Caco-2 (cell line): ENCODE data around the gene SKAP2. TPM values are rescaled to one million over a fixed set of nuclear protein-coding genes. Genes with fewer than 3 reads are reported as not detected.

Source experiments
- BruUV-seq: library from RNA; stranded (reverse); fragments of 400-500 nt; replicated peaks from 2 replicates; lab custom pipeline; 2021; lab: Mats Ljungman, UMichigan
- CTCF ChIA-PET: fragments of 300-600 bp; sonication (Branson Sonifier 250); formaldehyde crosslinking; loops from one replicate; lab custom pipeline; 2022; ENCODE audit warnings: antibody characterized with exemption; lab: Charles Lee
- POLR2A ChIA-PET: fragments of 300-600 bp; sonication (Branson Sonifier 250); formaldehyde crosslinking; loops from one replicate; lab custom pipeline; 2022; ENCODE audit warnings: antibody characterized with exemption; lab: Charles Lee
- DNase-seq, 2 experiments: peaks; one replicate each; pipeline versions ENCODE4 v3.0.0 to v3.0.0-alpha.2; 2020 to 2022
- H3K27me3 ChIP-seq: replicated peaks from 2 replicates; pipeline ENCODE4 v1.6.0; 2011; ENCODE audit warnings: low read length; ENCODE audit not compliant: control insufficient read depth, insufficient read depth
- H3K36me3 ChIP-seq: 2 replicates; pipeline ENCODE4 v1.5.1; 2011; ENCODE audit warnings: low read length; ENCODE audit not compliant: control insufficient read depth, insufficient read depth
- H3K4me1 ChIP-seq: fragments of 250-450 bp; sonication (Bioruptor Pico); 2 replicates; pipeline ENCODE4 v1.5.1; 2020; ENCODE audit warnings: mild to moderate bottlenecking
- H3K4me3 ChIP-seq: 2 replicates; pipeline ENCODE4 v1.5.1; 2011; ENCODE audit warnings: low read depth, mild to moderate bottlenecking, control low read depth, low read length
- H3K9me3 ChIP-seq: fragments of 250-450 bp; sonication (Bioruptor Pico); 2 replicates; pipeline ENCODE4 v1.5.1; 2020; ENCODE audit warnings: mild to moderate bottlenecking, moderate library complexity
- H3K27ac Mint-ChIP-seq: one replicate; pipeline ENCODE4 v1.8.0; 2022; ENCODE audit warnings: mixed read lengths; ENCODE audit not compliant: unreplicated experiment
- H3K27me3 Mint-ChIP-seq: one replicate; pipeline ENCODE4 v1.8.0; 2022; ENCODE audit warnings: mixed read lengths; ENCODE audit not compliant: insufficient read depth, unreplicated experiment
- H3K36me3 Mint-ChIP-seq: one replicate; pipeline ENCODE4 v1.8.0; 2022; ENCODE audit warnings: mild to moderate bottlenecking, mixed read lengths; ENCODE audit not compliant: insufficient read depth, unreplicated experiment
- H3K4me1 Mint-ChIP-seq: one replicate; pipeline ENCODE4 v1.8.0; 2022; ENCODE audit warnings: low read depth, mixed read lengths; ENCODE audit not compliant: unreplicated experiment
- H3K4me3 Mint-ChIP-seq: one replicate; pipeline ENCODE4 v1.8.0; 2022; ENCODE audit warnings: mild to moderate bottlenecking, moderate library complexity, mixed read lengths; ENCODE audit not compliant: unreplicated experiment
- H3K9me3 Mint-ChIP-seq: one replicate; pipeline ENCODE4 v1.8.0; 2022; ENCODE audit warnings: mixed read lengths; ENCODE audit not compliant: unreplicated experiment
- intact Hi-C: fragments of 100-400 bp; cut with micrococcal nuclease; formaldehyde crosslinking; loops from one replicate; pipeline ENCODE4 v1.10.0; 2022; ENCODE audit not compliant: unreplicated experiment
- total RNA-seq: library from RNA; stranded (reverse); gene quantifications from 2 replicates; pipeline ENCODE4 v1.2.3, GENCODE V29; 2022
- TF ChIP-seq, protein P1 (sequence below), 2 experiments: fragments of 200-600 bp in 1 of 2; IDR thresholded peaks; 1 replicate in 1 of 2; 2 replicates in 1 of 2; pipeline versions ENCODE4 v1.5.1 to v1.8.0; 2011 to 2022; ENCODE audit warnings: antibody characterized with exemption in 1 of 2, control low read depth in 1 of 2, inconsistent platforms in 1 of 2, low read depth in 1 of 2, low read length in 1 of 2, mild to moderate bottlenecking in 1 of 2, moderate library complexity in 1 of 2; ENCODE audit not compliant: insufficient read depth in 1 of 2, severe bottlenecking in 1 of 2, unreplicated experiment in 1 of 2

Gene SKAP2
- total RNA-seq, 1 experiment from 2014 or later, result 36.2 TPM

DNA sequence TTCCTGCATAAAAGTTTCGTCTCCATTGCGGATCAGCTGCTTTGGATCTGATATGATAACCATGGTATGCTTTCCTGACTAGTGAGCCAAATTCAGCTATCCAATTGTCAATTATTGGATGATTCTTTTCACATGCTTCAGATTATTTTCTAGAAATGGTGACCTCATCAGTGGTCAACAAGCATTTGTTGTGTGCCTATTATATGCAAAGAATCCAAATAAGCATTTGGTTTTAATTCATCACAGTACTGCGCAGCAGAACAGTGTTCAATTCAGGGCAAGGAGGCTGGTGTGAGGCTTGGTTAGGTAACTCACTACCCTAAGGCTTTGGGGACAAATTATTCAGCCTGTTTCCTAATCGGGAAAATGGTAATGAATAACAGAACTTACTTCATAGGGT lies 200.5 kb downstream of the SKAP2 start:
- no peaks in the 10 kb centered on the region for H3K9me3 ChIP-seq
- H3K27me3 ChIP-seq, result no peaks in the 10 kb centered on the region
- no peak overlapping the region for H3K4me3 Mint-ChIP-seq
- CTCF ChIA-PET, result no interaction called here
- no peak overlapping the region for H3K4me3 ChIP-seq
- H3K27ac Mint-ChIP-seq, result no peak overlapping the region
- BruUV-seq, result no TSS peak
- H3K4me1 Mint-ChIP-seq, result no peaks in the 10 kb centered on the region
- H3K36me3 ChIP-seq, result no peaks in the 10 kb centered on the region
- intact Hi-C loops, result loop anchor here (5.0 kb wide), 1 partner anchor 932 kb away; no protein-coding TSS in a partner anchor
- TF ChIP-seq, protein P1, sequence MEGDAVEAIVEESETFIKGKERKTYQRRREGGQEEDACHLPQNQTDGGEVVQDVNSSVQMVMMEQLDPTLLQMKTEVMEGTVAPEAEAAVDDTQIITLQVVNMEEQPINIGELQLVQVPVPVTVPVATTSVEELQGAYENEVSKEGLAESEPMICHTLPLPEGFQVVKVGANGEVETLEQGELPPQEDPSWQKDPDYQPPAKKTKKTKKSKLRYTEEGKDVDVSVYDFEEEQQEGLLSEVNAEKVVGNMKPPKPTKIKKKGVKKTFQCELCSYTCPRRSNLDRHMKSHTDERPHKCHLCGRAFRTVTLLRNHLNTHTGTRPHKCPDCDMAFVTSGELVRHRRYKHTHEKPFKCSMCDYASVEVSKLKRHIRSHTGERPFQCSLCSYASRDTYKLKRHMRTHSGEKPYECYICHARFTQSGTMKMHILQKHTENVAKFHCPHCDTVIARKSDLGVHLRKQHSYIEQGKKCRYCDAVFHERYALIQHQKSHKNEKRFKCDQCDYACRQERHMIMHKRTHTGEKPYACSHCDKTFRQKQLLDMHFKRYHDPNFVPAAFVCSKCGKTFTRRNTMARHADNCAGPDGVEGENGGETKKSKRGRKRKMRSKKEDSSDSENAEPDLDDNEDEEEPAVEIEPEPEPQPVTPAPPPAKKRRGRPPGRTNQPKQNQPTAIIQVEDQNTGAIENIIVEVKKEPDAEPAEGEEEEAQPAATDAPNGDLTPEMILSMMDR (IDR thresholded peaks at IDR 0.05; ENCODE audit: insufficient read depth in 1 of 2, low read depth in 1 of 2, low read length in 1 of 2, severe bottlenecking in 1 of 2, unreplicated experiment in 1 of 2), result no peak
- DNase-seq, result no peak
- no peaks in the 10 kb centered on the region for H3K36me3 Mint-ChIP-seq
- POLR2A ChIA-PET, result no interaction called here
- H3K4me1 ChIP-seq, result no peaks in the 10 kb centered on the region
- no peaks in the 10 kb centered on the region for H3K9me3 Mint-ChIP-seq
- no peaks in the 10 kb centered on the region for H3K27me3 Mint-ChIP-seq

DNA sequence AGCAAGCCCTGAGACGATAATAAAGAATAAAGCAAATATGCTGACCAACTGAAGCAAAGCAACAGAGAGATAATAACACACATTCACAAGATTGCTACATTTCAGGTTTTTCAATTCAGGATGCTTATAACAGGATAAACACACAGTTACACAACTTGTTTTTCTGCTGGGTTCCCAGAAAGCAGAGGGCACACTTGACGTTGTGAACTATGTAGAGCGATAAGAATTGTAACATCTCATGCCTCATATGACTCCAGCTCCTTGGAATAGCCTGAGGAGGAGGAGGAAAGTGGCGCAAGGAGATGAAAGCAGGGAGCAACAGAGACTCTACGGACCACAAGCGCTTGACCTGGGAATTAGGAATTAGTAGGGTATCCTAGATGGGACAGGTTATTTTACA lies 201.7 kb downstream of the SKAP2 start:
- no peak for DNase-seq
- Mint-ChIP-seq H3K27ac (no peak overlapping the region), H3K9me3 (no peaks in the 10 kb centered on the region), H3K36me3 (no peaks in the 10 kb centered on the region), H3K4me3 (no peak overlapping the region), H3K4me1 (no peaks in the 10 kb centered on the region), H3K27me3 (no peaks in the 10 kb centered on the region)
- Histone ChIP-seq H3K4me3 (no peak overlapping the region), H3K9me3 (no peaks in the 10 kb centered on the region), H3K27me3 (no peaks in the 10 kb centered on the region), H3K4me1 (no peaks in the 10 kb centered on the region), H3K36me3 (no peaks in the 10 kb centered on the region)
- CTCF ChIA-PET, result no interaction called here
- POLR2A ChIA-PET, result no interaction called here
- TF ChIP-seq, protein P1 (IDR thresholded peaks at IDR 0.05; ENCODE audit: insufficient read depth in 1 of 2, low read depth in 1 of 2, low read length in 1 of 2, severe bottlenecking in 1 of 2, unreplicated experiment in 1 of 2), result no peak
- no TSS peak for BruUV-seq
- intact Hi-C loops, result loop anchor here (5.0 kb wide), 1 partner anchor 930 kb away; no protein-coding TSS in a partner anchor

GRCh38 chr7:26659121-26659520 lies 205.3 kb downstream of the SKAP2 start:
- intact Hi-C loops, result no loop called here
- BruUV-seq, result no TSS peak
- H3K27me3 ChIP-seq, result no peaks in the 10 kb centered on the region
- no peak overlapping the region for H3K4me3 ChIP-seq
- ChIA-PET CTCF (interaction anchor here (0.5 kb wide), 1 partner anchor 264 kb away, joined by 3 read pairs; no protein-coding TSS in a partner anchor), POLR2A (no interaction called here)
- no peaks in the 10 kb centered on the region for H3K9me3 ChIP-seq
- no peaks in the 10 kb centered on the region for H3K36me3 ChIP-seq
- no peak overlapping the region for H3K27ac Mint-ChIP-seq
- no peaks in the 10 kb centered on the region for H3K4me1 ChIP-seq
- no peak for DNase-seq
- no peaks in the 10 kb centered on the region for H3K27me3 Mint-ChIP-seq
- H3K36me3 Mint-ChIP-seq, result no peaks in the 10 kb centered on the region
- no peaks in the 10 kb centered on the region for H3K9me3 Mint-ChIP-seq
- TF ChIP-seq, protein P1 (IDR thresholded peaks at IDR 0.05; ENCODE audit: insufficient read depth in 1 of 2, low read depth in 1 of 2, low read length in 1 of 2, severe bottlenecking in 1 of 2, unreplicated experiment in 1 of 2), result no peak
- no peaks in the 10 kb centered on the region for H3K4me1 Mint-ChIP-seq
- H3K4me3 Mint-ChIP-seq, result no peak overlapping the region
